Fibroblast of the aortic adventitia (primary cell): Measurements from ENCODE around the gene BABAM2. TPM values are rescaled to one million over a fixed set of nuclear protein-coding genes. Genes with fewer than 3 reads are reported as not detected.

Experiments
- DNase-seq: peaks from one replicate; pipeline ENCODE4 v3.0.0-alpha.2; 2010; ENCODE audit warnings: low read depth
- H3K4me3 ChIP-seq: 2 replicates; pipeline ENCODE4 v1.5.1; 2011; ENCODE audit warnings: low read depth, mild to moderate bottlenecking, control low read depth, low read length, moderate library complexity
- CTCF ChIP-seq: IDR thresholded peaks from 2 replicates; pipeline ENCODE4 v1.5.1; 2011; ENCODE audit warnings: mild to moderate bottlenecking, low read length, control low read depth, inconsistent platforms; ENCODE audit not compliant: insufficient read depth
- total RNA-seq: library from RNA; depleted of rRNA; stranded (reverse); fragments of >200 nt; gene quantifications from 2 replicates; pipeline ENCODE4 v1.2.3, GENCODE V29; 2012; ENCODE audit warnings: low replicate concordance

Gene BABAM2
- total RNA-seq, 1 donor = 45.3 TPM

- no peak overlapping the region for H3K4me3 ChIP-seq
- peak; percentile 53 for DNase-seq
- TF ChIP-seq CTCF = no peak
Measured at GRCh38 chr2:28231110-28231631, 340.6 kb downstream of the BABAM2 start.

- peak; percentile 14 for DNase-seq
- TF ChIP-seq CTCF = no peak
- no peak overlapping the region for H3K4me3 ChIP-seq
Measured at GRCh38 chr2:28232295-28232694, 341.8 kb downstream of the BABAM2 start.

- TF ChIP-seq CTCF = no peak
- DNase-seq = peak; percentile 16
- H3K4me3 ChIP-seq = no peak overlapping the region
Measured at GRCh38 chr2:28233164-28233676, 342.7 kb downstream of the BABAM2 start.

GRCh38 chr2:28234807-28235206 lies 344.3 kb downstream of the BABAM2 start:
- no peak overlapping the region for H3K4me3 ChIP-seq
- DNase-seq = no peak
- no peak for TF ChIP-seq CTCF

GRCh38 chr2:28239207-28239606 lies 348.7 kb downstream of the BABAM2 start:
- no peak for DNase-seq
- TF ChIP-seq CTCF = no peak
- no peak overlapping the region for H3K4me3 ChIP-seq

GRCh38 chr2:28240937-28241336 lies 350.4 kb downstream of the BABAM2 start:
- no peak overlapping the region for H3K4me3 ChIP-seq
- TF ChIP-seq CTCF = no peak
- DNase-seq = no peak

GRCh38 chr2:28247290-28247689 lies 356.8 kb downstream of the BABAM2 start:
- no peak for TF ChIP-seq CTCF
- no peak for DNase-seq
- H3K4me3 ChIP-seq = no peak overlapping the region
